Loucy (cell line): ENCODE data around the gene SWI5.
"Not testable (repeated sequence)": the region's sequence is repeated elsewhere in the genome, so short reads cannot be mapped to it uniquely, and the experiment has no call there.

Source experiments
- H2AFZ ChIP-seq: fragments of 200-600 bp; sonication (generic); 2 replicates; pipeline ENCODE4 v1.6.0; 2016; ENCODE audit warnings: antibody characterized with exemption, mild to moderate bottlenecking, low read length, moderate library complexity
- H3F3A ChIP-seq: fragments of 200-600 bp; 2 replicates; pipeline ENCODE4 v1.6.0; 2016; ENCODE audit warnings: antibody characterized with exemption, low read depth, mild to moderate bottlenecking
- H3K27me3 ChIP-seq: fragments of 200-600 bp; sonication (generic); 2 replicates; pipeline ENCODE4 v1.6.1; 2014; ENCODE audit warnings: low read length, mild to moderate bottlenecking; ENCODE audit not compliant: insufficient read depth, poor library complexity, severe bottlenecking
- H3K36me3 ChIP-seq: fragments of 200-600 bp; sonication (generic); 2 replicates; pipeline ENCODE4 v1.6.1; 2016; ENCODE audit warnings: low read length; ENCODE audit not compliant: insufficient read depth
- H3K4me1 ChIP-seq: fragments of 200-600 bp; sonication (generic); 2 replicates; pipeline ENCODE4 v1.5.1; 2014; ENCODE audit warnings: low read length, mild to moderate bottlenecking; ENCODE audit not compliant: insufficient read depth, poor library complexity, severe bottlenecking
- H3K4me2 ChIP-seq: fragments of 200-600 bp; sonication (generic); 2 replicates; pipeline ENCODE4 v1.6.0; 2014; ENCODE audit warnings: antibody characterized with exemption, low read length, low read depth, mild to moderate bottlenecking; ENCODE audit not compliant: poor library complexity, severe bottlenecking
- H3K4me3 ChIP-seq: fragments of 200-600 bp; sonication (generic); 2 replicates; pipeline ENCODE4 v1.5.1; 2014; ENCODE audit warnings: low read length, mild to moderate bottlenecking, mixed read lengths; ENCODE audit not compliant: poor library complexity, severe bottlenecking
- H3K79me2 ChIP-seq: fragments of 200-600 bp; sonication (generic); 2 replicates; pipeline ENCODE4 v1.6.1; 2014; ENCODE audit warnings: low read length; ENCODE audit not compliant: insufficient read depth
- H3K9ac ChIP-seq: fragments of 200-600 bp; sonication (generic); 2 replicates; pipeline ENCODE4 v1.6.0; 2014; ENCODE audit warnings: mild to moderate bottlenecking, low read depth, low read length, moderate library complexity; ENCODE audit not compliant: poor library complexity, severe bottlenecking
- H3K9me2 ChIP-seq: fragments of 200-600 bp; sonication (generic); replicated peaks from 2 replicates; pipeline ENCODE4 v1.6.1; 2016; ENCODE audit warnings: low read depth, low read length, mixed read lengths
- H3K9me3 ChIP-seq: fragments of 200-600 bp; sonication (generic); 2 replicates; pipeline ENCODE4 v1.6.1; 2014; ENCODE audit warnings: mild to moderate bottlenecking, antibody characterized with exemption, low read length, low read depth; ENCODE audit not compliant: insufficient read depth
- H4K20me1 ChIP-seq: fragments of 200-600 bp; sonication (generic); 2 replicates; pipeline ENCODE4 v1.6.0; 2014; ENCODE audit warnings: antibody characterized with exemption, low read length, mild to moderate bottlenecking; ENCODE audit not compliant: insufficient read depth, poor library complexity, severe bottlenecking
- EZH2phosphoT487 ChIP-seq: fragments of 200-600 bp; IDR thresholded peaks from 2 replicates; pipeline ENCODE4 v1.6.1; 2018; ENCODE audit warnings: antibody characterized with exemption, mild to moderate bottlenecking, moderate library complexity, borderline replicate concordance
- TF ChIP-seq, protein P1 (sequence below): fragments of 200-600 bp; sonication (generic); conservative IDR thresholded peaks from 2 replicates; pipeline ENCODE4 v1.5.1; 2014; ENCODE audit warnings: mild to moderate bottlenecking, antibody characterized with exemption, low read length

The SWI5 gene

DNA sequence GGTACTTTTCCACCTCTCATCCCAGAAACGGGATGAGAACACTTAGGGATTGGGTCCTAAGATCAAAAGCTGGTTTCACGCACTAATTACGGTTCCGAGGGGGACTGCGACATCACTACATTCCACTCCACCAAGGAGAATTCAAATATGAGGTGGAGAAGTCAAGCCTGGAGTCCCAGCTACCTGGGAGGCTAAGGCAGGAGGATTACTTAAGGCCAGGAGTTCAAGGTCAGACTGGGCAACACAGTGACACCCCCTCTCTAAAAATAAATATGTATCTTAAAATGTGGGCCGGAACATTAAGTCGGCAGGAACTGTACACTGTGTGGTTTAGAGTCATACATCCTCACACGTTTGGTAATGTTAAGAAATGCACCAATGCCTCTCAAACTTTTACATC is 1.8 kb upstream of the SWI5 start:
- Histone ChIP-seq H4K20me1 (peaks cover 14% of the 10 kb centered on the region), H3K36me3 (no peaks in the 10 kb centered on the region), H3K9me3 (no peaks in the 10 kb centered on the region), H3K9ac (peak overlapping the region; percentile 92), H2AFZ (no peak overlapping the region), H3K9me2 (no peaks in the 10 kb centered on the region), H3K4me3 (peak overlapping the region; percentile 84), H3K4me2 (peak overlapping the region; percentile 100), H3K4me1 (peaks cover 33% of the 10 kb centered on the region), H3F3A (no peaks in the 10 kb centered on the region), H3K79me2 (peaks cover 26% of the 10 kb centered on the region), H3K27me3 (no peaks in the 10 kb centered on the region)
- no peak for TF ChIP-seq EZH2phosphoT487
- TF ChIP-seq, protein P1, sequence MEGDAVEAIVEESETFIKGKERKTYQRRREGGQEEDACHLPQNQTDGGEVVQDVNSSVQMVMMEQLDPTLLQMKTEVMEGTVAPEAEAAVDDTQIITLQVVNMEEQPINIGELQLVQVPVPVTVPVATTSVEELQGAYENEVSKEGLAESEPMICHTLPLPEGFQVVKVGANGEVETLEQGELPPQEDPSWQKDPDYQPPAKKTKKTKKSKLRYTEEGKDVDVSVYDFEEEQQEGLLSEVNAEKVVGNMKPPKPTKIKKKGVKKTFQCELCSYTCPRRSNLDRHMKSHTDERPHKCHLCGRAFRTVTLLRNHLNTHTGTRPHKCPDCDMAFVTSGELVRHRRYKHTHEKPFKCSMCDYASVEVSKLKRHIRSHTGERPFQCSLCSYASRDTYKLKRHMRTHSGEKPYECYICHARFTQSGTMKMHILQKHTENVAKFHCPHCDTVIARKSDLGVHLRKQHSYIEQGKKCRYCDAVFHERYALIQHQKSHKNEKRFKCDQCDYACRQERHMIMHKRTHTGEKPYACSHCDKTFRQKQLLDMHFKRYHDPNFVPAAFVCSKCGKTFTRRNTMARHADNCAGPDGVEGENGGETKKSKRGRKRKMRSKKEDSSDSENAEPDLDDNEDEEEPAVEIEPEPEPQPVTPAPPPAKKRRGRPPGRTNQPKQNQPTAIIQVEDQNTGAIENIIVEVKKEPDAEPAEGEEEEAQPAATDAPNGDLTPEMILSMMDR = no peak

DNA sequence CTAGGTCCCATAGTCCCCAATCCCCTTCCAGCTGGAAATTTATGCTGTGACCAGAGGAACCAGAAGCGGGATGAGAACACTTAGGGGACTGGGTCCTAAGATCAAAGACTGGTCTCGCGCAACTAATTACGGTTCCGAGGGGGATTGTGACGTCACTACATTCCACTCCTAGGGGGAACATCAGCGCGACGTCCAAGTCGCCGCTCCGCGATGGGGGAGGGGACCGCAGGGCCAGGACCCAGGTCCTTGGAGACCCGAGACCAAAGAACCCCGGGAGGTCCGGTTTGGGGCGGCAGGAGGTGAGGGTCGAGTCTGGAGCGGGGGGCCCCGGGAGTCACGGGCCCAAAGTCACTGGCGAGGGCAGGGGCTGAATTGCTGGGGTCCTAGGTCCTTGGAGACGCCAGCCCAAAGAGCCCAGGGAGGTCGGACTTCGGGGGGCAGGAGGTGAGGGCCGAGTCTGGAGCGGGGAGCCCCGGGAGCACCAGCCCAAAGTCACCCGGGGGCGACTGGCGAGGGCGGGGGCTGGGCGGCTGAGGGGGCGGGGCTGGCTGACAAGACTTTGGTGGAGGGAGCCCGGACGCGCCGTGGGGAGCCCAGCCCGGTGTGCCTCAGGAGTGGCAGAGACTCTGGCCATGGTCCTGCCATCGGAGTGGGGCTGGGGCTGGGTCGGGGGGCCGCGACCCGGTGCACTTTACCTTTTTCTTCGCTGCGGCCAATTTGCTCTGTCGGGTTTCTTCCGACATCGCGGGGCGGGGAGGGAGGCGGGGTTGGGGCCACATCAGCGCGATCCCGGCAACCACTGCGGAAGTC is 673 bp upstream of the SWI5 start, which contains the start of gene GOLGA2:
GOLGA2 (minus strand) TSS at position 810 of the 810 bp plus-strand sequence; CDS start at position 779, 31 bp downstream.
- no peaks in the 10 kb centered on the region for H3F3A ChIP-seq
- H3K4me2 ChIP-seq = peak within 1 kb of the TSS; percentile 100
- TF ChIP-seq, protein P1 = no peak
- no peak for TF ChIP-seq EZH2phosphoT487
- no peaks in the 10 kb centered on the region for H3K9me3 ChIP-seq
- peaks cover 14% of the 10 kb centered on the region for H4K20me1 ChIP-seq
- H3K9me2 ChIP-seq = no peaks in the 10 kb centered on the region
- H3K27me3 ChIP-seq = no peaks in the 10 kb centered on the region
- H3K79me2 ChIP-seq = peaks cover 26% of the 10 kb centered on the region
- H3K9ac ChIP-seq = peak within 1 kb of the TSS; percentile 92
- H2AFZ ChIP-seq = peak within 1 kb of the TSS; percentile 78
- no peaks in the 10 kb centered on the region for H3K36me3 ChIP-seq
- peaks cover 33% of the 10 kb centered on the region for H3K4me1 ChIP-seq
- peak within 1 kb of the TSS; percentile 84 for H3K4me3 ChIP-seq

DNA sequence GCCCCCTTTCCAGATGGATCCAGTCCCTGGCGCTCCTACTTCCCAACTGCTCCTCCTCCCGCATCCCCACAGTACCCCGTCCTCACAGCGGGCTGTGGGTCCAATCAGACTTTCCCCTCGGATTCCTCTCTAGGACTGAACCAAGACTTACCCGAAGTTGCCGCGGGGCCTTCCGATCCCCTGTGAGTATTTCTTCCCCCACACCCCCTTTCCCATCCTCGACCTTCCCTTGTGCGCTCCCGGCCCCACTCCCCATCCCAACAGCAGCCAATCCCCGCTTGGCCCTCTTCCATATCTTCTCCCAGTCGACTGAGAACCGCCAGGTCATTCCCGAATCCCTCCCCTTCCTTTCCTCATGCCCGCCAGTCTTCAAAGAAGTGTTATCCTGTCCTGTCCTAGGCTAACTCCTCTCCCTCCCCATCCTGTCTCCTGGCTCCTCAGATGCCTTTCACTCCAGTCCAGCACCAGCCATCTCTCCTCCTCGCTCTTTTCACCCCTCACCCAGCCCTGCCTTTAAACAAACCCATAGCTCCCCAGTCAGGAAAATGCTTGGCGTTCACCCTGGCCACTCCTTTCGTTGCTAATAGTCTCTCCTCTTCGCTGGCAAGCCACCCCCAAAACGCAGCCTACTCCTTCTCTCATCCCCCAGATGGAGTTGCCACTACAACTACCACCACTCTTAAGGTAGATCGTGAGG is 646 bp downstream of the SWI5 start:
- Histone ChIP-seq H3K9me2 (no peaks in the 10 kb centered on the region), H3K36me3 (no peaks in the 10 kb centered on the region), H4K20me1 (peaks cover 14% of the 10 kb centered on the region), H3K4me1 (peaks cover 33% of the 10 kb centered on the region), H3K9me3 (no peaks in the 10 kb centered on the region), H3K79me2 (peaks cover 26% of the 10 kb centered on the region), H2AFZ (peak overlapping the region; percentile 77; the same call in 1 of the 2 replicates), H3K27me3 (no peaks in the 10 kb centered on the region), H3K4me2 (peak overlapping the region; percentile 89), H3K4me3 (peak overlapping the region; percentile 84), H3F3A (no peaks in the 10 kb centered on the region), H3K9ac (peak overlapping the region; percentile 84)
- TF ChIP-seq, protein P1 = no peak
- no peak for TF ChIP-seq EZH2phosphoT487

DNA sequence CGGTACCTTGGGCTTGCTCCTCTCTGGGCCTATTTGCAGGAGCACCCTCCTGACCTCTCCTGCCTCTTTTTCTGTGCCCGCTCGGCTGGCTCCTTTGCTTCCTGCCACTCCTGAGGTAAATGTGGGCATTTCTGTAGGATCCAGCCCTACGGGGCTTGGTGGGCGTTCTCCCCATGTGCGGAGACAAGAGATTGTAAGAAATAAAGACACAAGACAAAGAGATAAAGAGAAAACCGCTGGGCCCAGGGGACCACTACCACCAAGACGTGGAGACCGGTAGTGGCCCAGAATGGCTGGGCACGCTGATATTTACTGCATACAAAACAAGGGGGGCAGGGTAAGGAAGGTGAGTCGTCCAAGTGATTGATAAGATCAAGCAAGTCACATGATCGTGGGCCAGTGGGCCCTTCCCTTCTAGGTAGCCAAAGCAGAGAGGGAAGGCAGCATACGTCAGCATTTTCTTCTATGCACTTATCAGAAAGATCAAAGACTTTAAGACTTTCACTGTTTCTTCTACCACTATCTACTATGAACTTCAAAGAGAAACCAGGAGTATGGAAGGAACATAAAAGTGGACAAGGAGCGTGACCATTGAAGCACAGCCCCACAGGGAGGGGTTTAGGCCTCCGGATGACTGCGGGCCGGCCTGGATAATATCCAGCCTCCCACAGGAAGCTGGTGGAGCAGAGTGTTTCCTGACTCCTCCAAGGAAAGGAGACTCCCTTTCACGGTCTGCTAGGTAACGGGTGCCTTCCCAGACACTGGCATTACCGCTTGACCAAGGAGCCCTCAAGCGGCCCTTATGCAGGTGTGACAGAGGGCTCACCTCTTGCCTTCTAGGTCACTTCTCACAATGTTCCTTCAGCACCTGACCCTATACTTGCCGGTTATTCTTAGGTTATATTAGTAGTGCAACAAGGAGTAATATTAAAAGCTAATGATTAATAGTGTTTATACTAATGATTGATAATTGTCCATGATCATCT is 3.3 kb downstream of the SWI5 start:
- H3K4me3 ChIP-seq, H4K20me1 ChIP-seq, H3K36me3 ChIP-seq, H3K9me3 ChIP-seq, H2AFZ ChIP-seq, H3K9ac ChIP-seq, H3F3A ChIP-seq, H3K4me2 ChIP-seq, H3K27me3 ChIP-seq, H3K9me2 ChIP-seq: not testable (repeated sequence)
- Histone ChIP-seq H3K79me2 (peaks cover 21% of the 10 kb centered on the region), H3K4me1 (peaks cover 17% of the 10 kb centered on the region)
